Stimulated activated CD8-positive, alpha-beta memory T cell treated with anti-CD3 and anti-CD28 coated beads, Interleukin-4, amount 100 ng/mL, for 4 hours (primary cell): ENCODE results near the gene TMEM144.

ENCODE experiments used
- DNase-seq, 2 donors: peaks; one replicate each; pipeline ENCODE4 v3.0.0-alpha.2; 2020; ENCODE audit warnings: low read depth in 2 of 2, low spot score in 1 of 2

TMEM144 gene

DNA sequence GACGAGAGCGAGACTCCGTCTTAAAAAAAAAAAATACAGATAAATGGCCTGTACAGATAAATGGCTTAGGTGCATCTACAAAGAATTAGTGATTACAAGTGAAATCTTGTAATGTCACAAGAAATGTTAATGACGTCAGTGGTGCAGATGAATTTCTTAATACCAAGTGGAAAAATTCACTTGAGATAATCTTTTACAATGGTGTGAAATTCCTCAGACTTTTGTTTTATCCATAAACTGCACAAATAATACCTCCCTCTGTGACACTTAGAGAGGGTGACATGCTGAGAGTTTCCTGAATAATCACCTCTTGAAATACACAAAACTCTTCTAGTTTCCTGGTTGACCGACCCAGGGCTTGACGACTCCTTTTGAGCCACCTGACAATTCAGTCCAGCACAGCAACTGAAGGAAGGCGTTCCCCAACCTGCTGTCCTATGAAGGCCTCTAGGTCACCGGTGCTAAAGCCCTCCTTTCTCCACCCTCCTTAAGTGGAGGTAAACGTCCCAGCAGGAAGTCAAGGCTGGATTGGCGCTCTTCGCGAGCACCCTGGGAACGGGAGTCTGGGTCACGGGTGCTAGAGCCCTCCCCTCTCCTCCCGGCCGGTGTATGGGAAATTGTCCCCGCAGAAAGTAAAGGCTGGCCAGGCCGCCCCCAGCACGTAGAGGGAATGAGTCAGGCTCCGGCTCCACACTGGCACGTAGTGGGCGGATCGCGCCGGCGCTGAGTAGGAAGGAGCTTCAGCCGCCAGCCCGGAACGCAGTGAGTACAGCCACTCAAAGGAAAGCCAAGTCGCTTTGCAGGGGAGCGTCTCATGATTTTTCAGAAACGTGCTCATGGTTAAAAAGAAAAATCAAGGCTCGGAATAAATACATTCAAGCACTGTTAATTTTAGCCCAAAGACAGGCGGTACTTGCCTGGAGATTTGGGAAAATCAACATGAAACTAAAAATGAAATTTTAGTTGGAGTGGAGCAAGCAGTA lies at the start of gene TMEM144:
TMEM144 (plus strand) TSS at position 662 of the 983 bp plus-strand sequence. CDS start 2,182 bp downstream, outside the sequence.
- DNase-seq = no peak

DNA sequence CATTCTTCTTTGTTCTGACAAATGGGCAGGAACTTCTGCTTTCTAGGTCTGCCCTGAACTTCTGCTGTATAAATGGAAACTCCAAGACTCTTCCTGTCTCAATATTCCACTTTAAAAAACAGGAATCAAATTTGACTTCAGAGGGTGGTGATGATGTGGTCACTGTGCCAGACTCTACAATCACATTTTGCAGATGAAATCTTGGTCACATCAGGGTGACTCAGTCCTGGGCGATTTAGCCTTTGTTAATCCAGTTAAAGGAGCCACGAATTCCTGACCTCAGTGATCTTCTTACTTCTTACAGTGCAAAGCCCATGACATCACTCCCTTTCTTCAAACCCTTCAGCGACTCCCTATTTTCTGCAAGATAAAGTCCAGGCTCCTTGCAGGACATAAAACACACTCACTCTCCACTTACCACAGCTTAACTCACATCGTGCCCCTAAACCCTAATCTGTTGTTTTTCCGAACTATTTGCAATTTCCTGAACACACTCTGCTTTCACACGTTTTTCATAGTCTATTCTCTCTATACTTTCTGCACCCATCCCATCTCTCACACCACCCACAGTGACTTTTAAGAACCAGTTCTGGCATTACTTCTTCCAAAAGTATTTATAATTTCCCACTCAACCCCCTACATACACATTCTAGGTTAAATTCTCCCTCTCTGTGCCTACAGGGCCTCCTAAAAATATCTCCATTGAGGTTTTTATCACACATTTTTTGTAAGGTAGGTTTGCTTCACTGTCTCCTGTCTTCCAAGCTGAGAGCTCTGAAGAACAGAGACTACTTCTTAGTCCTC lies 48.5 kb upstream of the TMEM144 start:
- no peak for DNase-seq

DNA sequence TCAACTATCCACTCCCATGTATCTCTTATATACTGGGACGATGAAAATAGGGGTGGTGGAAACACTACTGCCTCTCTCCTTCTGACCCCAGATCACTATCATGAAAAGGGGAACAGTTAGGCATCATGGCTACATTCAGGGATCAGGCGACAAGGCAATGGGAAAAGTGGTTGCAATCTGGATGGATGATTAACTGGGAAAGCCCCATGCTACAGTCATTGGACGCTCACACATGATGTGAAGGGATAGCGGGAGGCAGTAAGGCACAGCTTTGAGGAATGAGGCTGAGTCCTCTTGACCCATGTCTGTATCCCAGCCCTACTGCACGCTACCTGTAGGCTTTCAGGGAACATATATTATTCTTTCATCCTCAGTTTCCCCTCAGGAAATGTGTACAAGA lies 47.7 kb upstream of the TMEM144 start:
- DNase-seq = no peak

DNA sequence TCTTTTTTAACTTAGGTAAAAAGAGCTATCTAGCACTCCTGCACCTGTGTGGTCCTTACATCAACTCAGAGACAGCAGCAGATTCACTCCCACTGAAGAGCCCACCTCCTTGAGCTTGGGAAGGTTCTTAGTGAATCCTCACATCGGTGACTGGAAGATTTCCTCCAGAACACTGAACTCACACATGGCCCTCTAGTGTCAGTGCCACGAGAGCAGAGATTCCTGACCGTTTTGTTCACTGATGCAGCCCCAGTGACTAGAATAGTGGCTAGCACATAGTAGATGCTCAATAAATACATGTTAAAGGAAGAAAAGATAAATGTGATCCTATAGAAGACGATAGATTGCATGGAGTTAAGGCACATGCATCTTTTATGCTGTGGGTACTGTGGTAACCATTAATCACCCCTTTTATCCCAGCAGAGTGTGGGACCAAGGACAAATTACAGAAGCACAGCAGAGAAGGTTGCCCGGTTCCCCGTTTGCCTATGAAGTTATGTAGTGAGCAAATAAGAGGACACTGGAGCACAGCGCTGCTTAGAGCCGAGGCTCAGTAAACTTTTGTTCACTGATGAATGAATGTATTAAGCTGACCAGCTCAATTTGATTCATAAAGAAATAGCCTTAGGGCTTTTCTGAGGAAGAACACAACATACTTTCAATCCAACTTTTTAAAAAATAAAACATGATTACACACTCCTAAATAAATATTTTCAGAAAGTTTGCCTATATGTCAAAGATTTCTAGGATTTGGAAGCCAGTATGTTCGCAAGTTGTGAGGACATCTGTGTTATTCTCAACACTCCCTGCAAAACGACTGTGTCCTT lies 46.1 kb upstream of the TMEM144 start:
- no peak for DNase-seq

DNA sequence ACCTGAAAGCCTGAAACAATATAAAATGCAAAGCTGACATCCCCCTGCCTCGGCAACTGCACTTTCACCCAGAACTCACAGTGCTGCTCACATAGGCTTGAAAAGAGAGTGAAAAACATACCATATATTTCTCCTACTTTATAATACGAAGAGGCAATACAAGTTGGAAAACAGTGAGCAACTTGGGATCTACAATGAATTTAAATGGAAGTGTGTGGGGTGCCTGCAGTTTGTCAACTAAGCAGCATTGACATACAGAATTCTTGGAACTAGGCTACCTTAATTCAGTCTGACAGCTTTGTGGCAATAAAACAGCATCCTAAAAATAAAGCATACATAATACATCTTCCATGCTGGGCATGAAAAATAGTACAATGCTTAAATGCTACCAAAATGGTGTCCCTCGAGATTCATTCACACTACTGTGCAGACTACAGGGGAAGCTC lies 45.5 kb upstream of the TMEM144 start:
- no peak for DNase-seq

DNA sequence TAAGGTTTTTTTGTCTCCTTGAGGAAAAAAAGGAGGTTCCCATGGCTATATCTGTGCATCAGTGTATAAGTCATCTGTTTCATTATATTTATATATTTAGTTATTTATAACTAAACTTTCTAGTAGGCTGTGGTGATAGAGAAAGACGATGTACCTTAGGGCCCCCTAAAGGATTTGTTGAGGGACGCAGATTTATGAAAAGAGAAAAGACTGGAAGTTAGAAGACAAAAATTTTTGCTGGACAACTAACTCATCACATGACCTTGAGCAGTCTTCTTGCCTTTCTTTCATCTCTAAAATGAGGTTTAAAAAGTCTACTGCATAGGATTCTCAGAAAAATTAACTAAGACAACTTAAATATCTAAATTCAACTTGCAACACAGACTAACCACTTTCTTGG lies 43.6 kb upstream of the TMEM144 start:
- DNase-seq = no peak

DNA sequence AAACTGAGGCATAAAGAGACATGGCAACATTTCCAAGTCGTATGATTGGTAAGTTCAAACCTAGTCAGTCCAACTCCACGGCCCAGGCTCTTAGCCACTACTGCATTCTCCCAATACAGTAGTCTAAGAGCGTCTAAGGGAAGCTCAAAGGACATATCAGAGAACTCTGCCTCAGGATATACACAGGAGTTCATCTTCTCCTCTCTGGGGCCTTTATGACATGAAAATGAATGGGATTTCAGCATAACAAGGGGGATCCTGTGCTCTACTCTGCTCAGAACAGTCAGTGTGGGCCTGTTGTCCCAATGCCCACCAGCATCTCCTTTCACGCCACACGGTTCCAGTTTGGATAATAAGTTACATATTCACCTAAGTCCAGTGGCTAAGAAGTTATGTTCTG lies 41.7 kb upstream of the TMEM144 start:
- no peak for DNase-seq

DNA sequence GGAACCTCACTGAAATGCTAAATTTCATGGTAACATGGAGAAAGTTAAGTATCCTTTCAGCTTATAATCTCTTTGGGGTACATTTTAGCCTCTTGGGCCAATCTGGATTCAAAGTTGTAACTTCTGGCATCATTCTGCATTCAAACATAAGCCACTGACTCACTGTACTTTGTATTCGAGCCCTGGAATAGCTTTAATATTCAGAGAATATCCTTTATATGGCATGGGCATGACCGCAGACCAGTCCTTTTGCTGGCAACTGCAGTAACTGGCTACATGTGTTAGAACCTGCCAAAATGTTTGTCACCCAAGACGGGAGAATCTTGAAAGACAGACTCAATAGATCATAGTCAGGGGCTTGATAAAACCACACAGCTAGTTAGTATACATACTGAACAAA lies 40.8 kb upstream of the TMEM144 start:
- no peak for DNase-seq

DNA sequence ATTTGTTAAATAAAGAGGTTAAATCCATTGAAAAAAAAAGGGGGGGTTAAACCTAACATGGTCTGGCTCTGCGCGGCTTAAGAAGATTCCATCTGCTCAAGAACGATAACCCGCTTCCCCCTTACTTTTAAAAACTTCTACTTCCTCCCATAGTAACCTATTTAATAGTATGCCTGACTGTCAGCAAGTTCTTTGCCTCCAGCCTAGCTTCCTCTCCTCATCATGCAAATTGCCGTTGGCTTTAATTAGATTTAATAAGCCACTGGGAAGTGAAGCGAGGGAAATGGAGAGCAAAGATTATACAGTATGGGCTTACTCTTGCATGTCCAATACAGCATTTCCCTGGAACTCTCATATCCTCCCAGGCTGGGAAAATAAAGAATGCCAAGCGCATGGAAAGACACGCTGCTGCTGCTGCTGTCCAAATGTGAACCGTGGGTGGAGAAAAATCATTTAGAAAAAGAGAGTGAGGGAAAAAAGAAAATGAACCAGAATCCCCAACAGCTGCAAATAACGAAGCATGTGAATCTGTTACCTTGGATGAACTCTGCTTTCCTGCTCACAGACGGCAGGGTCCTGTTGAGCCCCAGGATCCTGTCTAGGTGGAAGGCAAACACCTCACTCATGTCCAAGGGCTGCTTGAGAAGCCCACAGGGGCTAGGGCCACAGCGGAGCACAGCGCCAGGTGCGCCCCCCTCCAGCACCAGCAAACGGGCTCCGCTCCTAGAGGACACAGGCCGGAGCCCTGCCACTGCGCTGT lies 40.2 kb upstream of the TMEM144 start:
- no peak for DNase-seq

DNA sequence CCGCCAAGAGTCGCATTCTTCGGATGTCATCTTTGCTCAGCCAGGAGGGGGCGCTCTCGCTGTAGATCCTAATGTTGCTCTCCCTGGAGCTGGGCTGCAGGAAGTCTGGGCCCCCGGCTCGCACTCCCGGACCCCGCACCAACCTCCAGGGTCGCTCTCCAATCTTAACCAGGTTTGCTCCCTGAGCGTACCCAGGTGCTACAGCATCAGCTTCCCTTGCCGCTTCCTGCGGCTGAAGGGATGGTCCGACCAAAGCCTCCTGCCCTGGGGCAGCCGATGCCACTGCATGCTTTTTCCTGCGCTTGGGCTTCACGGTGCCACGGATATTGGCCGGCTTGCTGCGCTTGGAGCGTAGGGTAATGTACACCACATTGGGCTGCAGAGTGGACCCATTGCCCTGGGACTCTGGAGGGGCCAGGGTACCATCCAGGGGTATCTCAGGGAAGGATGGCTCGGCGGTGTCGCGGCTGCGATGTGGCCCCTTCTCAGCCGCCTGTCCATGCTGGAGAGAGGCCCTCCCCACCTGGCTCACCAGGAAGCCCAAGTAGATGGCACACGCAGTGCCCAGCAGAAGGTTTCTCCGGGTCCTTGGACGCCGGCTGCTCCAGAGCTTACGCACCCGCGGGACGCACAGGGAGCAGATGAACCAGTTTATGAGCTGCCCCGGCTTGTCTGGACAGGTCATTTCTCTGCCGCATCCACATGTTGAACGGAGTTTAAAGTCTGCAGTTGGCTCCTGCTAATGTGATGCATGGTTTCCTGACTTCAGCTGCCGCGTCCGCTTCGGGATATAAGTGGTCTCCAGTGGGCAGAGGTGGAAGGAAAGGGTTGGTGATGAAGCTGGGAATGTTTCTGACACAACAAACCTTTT lies 39.4 kb upstream of the TMEM144 start:
- DNase-seq = no peak

DNA sequence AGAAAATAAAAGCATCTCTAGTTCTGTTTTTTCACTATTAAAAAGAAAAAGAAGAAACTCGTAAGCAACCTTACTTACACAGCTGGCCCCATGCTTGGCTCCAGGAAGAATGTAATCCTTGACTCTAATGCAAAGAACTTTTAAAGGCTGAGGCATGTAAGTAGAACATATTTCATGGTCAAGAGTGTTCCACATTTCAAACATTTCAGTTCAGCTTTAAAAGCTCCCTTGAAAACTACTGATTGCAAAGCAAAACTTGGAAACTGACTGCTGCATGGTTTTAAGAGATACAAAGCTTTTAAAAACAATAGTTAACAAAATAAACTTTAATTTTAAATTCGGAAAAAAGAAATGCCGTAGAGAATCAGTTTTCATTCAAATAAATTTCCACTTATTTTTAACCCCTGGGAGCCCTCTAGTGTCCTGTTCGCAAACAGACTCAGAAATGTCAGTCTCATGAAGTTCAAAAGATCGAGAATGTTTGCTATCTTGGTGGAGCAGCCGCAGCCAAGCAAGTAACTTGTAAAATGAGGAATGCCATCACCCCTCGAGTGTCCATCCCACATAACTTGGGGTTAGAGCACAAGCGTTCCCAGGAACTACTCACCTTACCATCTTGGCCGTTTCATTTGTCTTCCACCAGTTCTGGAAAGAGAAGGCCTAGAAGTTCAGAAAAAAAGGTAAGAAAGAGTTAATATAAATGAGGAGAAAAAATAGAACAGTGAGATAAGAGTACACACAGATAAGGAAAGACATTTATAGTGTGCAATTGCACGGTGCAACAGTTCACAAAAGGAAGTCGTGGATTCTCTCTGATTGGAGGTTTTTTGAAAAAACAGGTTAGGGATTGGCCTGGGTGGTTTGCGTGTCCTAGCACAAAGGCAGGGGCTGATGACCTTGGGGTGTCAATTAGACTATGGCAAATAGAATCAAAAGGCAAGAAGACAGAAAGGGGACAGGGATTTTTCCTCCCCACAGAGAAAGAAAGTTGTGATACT lies 37.7 kb upstream of the TMEM144 start, which contains the start of gene GASK1B:
GASK1B (minus strand) TSS at position 765 of the 998 bp plus-strand sequence. CDS start 1,650 bp downstream, outside the sequence.
- no peak for DNase-seq

DNA sequence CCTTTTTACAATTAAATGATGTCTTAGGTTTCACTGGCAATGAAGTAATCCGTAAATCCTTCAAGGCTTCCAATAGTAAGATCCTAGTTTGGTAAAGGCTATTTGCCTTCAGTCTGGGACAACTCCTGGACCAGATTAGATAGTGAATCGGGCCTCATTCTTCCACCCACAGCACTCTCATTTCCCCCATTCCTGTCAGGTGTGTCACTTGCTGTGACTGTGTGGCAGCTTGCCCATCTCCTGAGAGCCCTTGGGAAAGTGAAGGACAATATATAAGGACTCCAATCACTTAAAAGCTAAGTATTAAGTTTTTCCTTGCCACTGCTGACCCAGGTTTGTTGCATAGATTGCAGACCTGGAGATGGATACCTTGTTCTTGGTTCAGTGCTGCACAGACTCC lies 34.2 kb upstream of the TMEM144 start:
- DNase-seq = no peak

DNA sequence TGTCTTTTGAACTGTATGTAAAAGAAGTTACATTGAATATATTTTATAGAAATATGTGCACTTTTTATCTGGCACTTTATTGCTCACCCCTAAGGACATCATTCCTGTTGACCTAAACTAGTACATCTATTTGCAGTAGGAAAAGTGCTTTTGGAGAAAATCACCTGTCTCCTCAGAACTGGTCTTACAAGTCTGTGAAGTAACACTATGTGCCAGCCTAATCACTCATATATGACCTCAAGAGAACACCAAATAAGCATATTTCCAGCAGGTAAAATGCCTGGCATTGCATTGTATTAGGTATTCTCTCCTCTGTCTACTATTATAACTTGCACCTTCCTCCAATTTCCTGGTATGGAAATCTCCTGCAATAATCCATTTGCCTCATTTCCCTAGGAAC lies 33.5 kb upstream of the TMEM144 start:
- DNase-seq = no peak

DNA sequence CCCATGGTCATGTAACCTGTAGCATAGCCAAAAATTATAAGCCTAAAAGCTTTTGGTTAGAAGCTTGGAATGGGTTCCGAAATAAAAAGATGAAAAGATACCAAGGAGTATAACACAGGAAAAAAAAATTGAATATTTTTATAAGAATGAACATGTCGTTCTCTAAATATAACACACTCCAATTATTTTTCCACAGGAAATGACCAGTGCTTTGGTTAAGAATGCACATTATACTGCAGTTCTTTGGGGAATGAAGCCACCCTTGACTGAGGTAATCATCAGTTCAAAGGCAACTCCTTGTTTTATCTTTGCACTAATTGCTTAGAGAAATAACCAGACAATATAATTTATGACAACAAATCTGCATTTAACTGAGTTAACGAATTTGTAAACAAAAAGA lies 30.8 kb upstream of the TMEM144 start:
- no peak for DNase-seq

DNA sequence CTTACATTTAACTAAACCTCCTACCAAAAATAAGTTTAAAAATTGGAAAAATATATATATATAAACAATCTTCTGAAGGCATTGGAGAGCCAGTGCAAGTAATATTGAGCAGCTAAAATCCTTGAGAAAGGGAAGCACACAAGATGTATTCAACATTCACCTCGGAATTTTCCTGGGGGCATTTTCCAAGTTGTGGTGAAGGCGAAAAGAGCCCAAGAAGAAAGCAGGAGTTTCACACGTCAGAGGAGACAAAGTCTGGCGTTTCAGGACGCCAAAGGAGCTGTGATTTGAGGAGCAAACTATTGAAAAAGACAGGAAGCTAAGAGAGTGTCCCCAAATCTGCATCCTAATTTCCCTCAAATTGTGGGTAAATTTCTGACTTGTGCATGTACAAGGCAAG lies 28.4 kb upstream of the TMEM144 start:
- no peak for DNase-seq

DNA sequence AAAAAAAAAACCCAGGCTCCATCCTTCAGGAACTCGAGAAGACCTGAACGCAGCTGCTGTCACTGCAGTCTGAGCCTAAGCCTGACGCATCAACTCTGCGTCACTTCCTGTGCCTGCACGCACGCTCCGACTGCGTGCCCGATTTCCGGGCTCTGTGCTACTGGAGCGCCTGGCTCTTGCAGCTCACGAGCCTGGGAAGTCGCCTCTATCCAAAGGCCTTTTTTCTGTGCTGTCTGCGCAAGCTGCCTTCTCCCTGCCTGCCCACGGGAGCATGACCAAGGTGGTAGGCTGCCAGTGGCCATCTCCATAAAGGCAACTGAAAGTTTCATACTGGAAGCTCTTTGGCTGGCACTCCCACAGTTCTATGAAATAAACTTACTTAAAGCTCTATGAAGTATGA lies 27.6 kb upstream of the TMEM144 start:
- no peak for DNase-seq

DNA sequence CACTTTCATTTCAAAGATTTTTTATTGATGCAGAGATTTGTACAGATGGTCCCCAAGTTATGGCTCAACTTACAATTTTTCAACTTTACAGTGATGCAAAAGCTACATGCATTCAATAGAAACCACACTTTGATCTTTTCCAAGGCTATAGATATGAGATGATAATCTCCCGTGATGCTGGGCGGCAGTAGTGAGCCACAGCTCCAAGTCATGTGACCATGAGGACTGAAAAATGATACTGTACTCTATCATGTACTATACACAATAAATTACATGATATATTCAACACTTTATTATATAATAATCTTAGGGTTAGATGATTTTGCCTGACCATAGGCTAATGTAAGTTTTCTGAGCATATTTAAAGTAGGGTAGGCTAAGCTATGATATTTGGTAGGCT lies 23.5 kb upstream of the TMEM144 start:
- DNase-seq = no peak

DNA sequence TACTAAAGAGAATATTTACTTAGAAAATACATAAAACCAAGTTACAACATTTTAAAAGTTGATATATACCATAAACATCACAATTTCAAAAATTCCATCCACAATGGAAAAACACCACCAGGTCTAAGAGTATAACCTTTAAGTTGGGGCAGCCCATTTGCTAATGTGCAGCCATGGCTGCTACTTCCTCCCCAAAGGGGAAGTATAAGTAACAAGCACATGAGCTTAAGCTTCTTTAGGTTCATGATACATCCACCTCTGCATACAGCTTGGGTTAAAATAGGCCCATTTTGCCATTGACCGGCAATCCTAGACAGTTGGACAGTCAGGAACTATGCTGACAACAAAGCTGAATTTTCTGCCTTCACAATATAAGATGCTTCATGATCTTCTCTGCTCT lies 20.9 kb upstream of the TMEM144 start:
- no peak for DNase-seq
